GM11168 (cell line): ENCODE measurements around the gene AHRR.
"Not testable (repeated sequence)": the region's sequence is repeated elsewhere in the genome, so short reads cannot be mapped to it uniquely, and the experiment has no call there.

ENCODE experiments used
- in situ Hi-C: fragments of 300-500 bp; cut with MboI; formaldehyde crosslinking; loops from one replicate; pipeline ENCODE4 v1.12.0; 2022; ENCODE audit warnings: low sequenced_read_pairs; ENCODE audit not compliant: unreplicated experiment

Gene AHRR

DNA sequence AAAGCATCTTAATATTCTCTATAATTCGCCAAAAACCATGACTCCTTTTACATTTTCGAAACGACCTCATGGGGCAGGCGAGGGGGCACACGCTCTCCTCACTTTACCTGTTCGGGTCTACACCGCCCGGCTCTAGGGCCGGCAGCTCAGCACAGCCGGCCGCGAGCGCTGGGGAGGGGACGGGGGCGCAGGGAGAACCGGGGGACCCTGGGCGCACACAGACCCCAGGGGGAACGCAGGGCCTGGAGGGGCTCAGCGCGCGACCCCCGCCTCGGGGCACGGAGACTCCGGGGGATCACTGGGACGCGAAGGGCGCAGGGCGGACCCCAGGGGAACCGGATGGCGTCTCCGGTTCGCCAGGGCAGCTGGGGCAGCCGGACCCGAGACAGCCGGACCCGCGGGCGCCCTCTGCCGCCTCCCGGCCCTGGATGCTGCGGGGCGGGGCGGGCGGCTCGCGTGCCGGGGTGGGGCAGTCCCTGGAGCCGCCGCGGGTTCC lies at the start of gene AHRR:
Gene AHRR, plus strand, starts transcription at position 485 of the 496 bp plus-strand sequence. CDS start 22,189 bp downstream, outside the sequence.
- in situ Hi-C loops: no loop called here

DNA sequence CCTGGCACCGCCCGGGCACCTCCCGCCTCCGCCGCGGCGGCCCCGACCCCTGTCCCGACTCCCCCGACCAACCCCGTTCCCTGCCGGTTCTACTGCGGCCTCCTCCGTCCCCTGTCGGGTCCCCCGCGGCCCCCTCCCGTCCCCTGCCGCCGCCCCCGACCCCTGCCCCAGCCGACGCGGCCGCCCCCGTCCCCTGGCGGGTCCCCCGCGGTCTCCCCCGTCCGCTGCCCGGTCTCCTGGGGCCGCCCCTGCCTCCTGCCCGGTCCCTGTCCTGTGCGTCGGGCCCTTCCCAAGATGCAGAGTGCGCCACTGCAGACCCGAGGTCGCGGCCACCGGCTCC lies 49.7 kb upstream of the AHRR start:
- in situ Hi-C loops: not testable (repeated sequence)

DNA sequence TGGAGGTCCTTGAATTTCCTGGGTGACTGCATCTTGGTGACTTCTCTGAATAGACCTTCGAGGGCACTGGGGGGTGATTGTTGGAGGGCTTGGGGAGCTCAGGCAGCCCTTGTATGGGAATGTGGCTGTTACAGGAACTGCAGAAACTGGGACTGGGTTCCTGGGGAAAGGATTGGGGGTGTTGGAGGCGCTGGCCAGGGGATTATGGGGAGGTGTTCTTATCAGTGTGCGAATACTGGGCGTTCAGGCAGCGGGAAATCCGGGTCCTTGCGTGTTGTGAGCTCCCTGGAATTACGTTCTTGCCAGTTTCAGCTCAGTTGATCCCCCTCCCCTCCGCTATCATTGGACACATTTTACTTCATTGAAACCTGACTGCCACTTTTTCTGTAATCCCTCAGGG lies 48.4 kb upstream of the AHRR start:
- in situ Hi-C loops: not testable (repeated sequence)

DNA sequence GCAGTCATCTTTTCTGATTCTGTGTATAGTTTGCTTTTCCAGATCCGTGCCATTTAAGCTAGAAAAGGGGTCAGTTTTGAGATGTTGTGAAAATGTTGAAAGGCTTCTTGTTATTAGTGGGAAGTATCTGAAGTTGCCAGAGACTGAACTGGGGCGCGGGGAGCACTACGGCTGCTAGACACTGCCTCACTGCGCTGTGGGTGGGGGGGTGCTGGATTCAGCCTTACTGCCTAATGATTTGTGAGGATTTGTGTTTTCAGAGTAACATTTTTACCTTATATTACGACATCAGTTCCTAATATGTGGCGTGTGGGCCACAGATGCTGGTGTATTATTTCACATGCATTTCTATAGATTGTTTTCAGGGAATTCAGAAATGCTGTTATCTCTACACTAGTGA lies 48.0 kb upstream of the AHRR start:
- in situ Hi-C loops: not testable (repeated sequence)

DNA sequence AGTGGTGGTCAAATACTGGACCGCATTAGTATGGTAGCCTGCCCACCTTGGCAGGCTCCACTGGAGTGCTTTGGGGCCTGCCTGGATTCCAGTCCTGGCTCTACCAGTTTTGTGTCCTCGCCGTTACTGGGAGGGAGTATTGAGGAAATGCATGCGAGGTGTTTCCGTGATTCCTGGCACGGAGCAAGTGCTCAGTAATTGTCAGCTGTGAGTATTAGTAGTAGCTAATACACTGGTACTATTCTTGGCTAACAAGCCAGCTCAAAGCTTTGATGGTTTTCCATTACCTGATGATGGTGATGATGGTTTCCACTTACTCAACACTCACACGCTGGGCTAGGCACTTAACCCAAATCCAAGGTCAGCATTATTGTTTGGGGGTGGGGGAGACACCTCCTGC lies 47.2 kb upstream of the AHRR start:
- in situ Hi-C loops: not testable (repeated sequence)

DNA sequence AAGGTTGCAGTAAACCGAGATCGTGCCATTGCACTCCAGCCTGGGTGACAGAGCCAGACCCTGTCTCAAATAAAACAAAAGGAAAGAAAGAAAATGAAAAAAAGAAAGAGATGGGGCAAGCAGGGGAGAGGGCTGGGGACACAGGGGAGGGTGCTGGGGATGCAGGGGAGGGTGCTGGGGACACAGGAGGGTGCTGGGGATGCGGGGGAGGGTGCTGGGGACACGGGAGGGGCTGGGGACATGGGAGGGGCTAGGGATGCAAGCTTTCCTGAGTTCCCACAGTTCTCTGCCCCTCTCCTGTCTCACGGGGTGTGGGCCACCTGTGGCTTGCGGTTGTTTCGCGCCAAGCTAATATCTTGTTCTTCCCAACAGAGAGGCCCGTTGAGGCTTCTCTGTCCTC lies 42.9 kb upstream of the AHRR start:
- in situ Hi-C loops: no loop called here

DNA sequence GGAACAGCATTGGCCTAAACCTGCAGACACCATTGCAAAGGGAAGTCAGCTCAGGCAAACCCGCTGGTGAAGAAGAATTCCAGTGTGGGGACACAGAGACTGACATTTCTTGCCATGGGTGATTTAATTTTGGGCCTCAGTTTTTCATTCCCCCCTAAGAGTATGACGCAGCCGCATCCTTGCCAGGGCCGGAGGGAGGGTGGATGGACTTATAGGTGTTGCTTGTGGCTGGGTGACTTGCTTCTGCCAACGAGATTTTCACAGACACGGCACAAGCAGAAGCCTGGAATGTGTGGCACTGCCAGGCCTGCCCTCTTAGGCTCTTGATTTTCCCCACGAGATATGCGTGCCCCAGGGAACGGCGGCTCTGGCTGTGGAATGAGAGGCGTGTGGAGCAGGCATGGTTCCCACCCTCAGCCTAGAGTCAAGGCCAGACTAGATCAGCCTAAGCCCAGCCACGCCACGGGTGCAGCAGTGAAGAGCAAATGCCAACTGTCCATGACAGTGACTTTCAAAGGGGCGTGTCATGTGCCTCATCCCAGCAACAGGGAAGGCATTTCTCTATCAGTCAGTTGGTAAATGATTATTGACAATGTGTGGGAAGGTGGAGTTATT lies 42.4 kb upstream of the AHRR start:
- in situ Hi-C loops: not testable (repeated sequence)

DNA sequence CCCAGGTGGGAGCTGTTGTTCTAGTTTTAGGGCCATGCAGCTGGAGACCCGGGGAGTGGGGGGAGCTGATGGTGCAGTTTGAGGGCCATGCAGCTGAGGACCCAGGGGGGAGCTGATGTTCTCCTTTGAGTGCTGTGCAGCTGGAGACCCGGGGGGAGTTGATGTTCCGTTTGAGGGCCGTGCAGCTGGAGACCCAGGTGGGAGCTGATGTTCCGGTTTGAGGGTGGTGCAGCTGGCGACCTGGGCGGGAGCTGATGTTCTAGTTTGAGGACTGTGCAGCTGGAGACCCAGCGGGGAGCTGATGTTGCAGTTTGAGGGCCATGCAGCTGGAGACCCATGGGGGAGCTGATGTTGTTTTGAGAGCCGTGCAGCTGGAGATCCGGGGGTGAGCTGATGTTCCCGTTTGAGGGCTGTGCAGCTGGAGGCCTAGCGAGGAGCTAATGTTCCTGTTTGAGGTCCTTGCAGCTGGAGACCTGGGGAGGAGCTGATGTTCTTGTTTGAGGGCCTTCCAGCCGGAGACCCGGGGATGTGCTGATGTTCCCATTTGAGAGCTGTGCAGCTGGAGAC lies 35.4 kb upstream of the AHRR start:
- in situ Hi-C loops: no loop called here

DNA sequence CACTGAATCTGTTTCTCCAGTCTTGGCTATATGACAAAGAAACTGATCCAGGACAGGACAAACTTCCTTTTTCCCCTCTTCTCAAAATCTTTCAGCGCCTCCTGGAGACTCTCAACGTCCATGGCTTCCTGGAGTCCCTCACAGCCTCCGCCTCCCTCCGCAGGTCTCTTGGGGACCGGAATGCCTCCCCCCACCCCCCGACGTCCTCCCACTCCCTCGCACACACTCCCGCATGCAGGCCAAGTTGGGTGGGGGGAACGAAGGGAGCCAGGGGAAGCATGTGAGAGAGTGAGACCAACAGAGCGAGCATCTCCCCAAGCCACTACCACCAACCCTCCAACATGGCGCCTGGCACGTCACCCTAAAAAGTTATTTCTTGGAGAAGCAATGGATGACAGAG lies 31.3 kb upstream of the AHRR start:
- in situ Hi-C loops: not testable (repeated sequence)

DNA sequence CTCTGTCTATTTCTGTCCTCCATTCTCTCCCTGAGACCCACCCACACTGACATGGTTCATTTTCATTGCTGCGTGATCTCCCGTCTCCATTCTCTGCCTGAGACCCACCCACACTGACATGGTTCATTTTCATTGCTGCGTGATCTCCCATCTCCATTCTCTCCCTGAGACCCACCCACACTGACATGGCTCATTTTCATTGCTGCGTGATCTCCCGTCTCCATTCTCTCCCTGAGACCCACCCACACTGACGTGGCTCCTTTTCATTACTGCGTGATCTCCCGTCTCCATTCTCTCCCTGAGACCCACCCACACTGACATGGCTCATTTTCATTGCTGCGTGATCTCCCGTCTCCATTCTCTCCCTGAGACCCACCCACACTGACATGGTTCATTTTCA lies 30.2 kb upstream of the AHRR start:
- in situ Hi-C loops: not testable (repeated sequence)

DNA sequence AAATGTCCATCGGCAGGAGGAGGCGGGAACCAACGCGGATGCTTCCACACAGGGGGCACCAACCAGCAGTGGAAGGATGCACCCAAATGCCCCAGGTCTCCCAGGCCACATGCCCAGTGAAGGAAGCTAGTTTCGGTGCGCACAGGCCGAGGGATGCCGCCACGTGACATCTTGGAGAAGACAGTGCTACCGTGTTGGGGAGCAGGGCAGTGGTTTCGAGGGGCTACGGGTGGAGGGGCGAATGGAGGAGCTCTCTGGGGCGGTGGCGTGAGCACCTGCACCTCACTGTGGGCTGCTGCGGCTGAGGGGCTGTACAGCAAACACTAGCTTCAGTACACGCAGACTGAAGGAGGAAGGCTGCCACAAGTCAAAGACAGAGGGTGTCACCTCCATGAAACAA lies 26.7 kb upstream of the AHRR start:
- in situ Hi-C loops: loop anchor here (5.0 kb wide), 1 partner anchor 1313 kb away; no protein-coding TSS in a partner anchor

DNA sequence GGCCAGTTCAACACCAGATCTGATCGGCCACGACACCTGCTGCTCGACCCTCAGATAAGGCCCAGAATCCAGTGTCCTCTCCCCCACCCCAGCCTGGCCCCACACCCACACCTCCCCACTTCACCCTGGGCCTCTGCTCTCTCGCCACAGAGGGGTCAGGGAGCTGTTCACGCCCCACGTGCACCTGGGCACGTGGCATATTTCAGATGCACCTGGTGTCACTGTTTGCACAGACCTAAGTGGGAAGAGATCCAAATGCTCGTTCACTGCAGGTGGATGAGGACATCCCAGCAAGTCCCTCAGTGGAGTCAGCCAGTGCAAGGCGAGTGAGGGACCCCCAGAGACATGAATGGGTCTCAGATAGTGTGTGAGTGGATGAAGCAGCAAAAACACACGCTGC lies 25.3 kb upstream of the AHRR start:
- in situ Hi-C loops: loop anchor here (5.0 kb wide), 1 partner anchor 1311 kb away; no protein-coding TSS in a partner anchor

DNA sequence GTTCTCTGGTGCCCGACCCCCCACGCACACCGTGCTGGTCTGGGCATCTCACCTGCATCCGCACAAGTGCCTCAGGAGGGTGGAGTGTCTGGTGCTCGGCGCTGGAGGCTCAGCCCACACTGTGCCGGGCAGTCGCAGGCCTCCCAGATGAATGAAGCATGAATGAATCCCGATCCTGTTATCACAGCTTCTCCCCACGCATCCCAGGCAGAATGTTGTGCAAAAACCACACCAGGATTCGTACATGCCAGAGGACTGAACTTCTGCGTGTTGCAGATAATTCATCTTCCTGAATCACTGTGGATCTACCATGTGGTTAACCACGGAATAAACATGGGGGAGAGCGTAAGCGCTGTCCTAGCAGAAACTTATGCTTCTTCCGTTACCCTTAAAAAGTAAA lies 24.6 kb upstream of the AHRR start:
- in situ Hi-C loops: loop anchor here (5.0 kb wide), 1 partner anchor 1310 kb away; no protein-coding TSS in a partner anchor

DNA sequence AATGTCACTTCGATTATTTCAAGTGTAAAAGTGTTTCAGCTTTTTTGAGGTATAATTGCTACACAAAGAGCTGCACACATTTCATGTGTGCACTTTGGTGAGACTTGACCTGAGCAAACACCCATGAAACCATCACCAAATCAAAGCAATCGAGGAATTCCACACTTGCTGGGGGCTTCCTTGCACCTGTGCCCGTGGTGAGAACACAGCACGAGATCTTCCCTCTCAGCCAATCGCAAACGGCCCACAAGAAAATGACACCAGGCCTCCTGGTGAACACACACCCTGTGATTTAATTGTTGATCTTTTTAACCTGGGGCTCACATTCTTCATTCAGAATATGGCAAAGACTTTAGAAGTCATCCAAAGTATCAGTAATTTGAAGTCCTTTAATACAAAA lies 24.1 kb upstream of the AHRR start:
- in situ Hi-C loops: loop anchor here (5.0 kb wide), 1 partner anchor 1310 kb away; no protein-coding TSS in a partner anchor

DNA sequence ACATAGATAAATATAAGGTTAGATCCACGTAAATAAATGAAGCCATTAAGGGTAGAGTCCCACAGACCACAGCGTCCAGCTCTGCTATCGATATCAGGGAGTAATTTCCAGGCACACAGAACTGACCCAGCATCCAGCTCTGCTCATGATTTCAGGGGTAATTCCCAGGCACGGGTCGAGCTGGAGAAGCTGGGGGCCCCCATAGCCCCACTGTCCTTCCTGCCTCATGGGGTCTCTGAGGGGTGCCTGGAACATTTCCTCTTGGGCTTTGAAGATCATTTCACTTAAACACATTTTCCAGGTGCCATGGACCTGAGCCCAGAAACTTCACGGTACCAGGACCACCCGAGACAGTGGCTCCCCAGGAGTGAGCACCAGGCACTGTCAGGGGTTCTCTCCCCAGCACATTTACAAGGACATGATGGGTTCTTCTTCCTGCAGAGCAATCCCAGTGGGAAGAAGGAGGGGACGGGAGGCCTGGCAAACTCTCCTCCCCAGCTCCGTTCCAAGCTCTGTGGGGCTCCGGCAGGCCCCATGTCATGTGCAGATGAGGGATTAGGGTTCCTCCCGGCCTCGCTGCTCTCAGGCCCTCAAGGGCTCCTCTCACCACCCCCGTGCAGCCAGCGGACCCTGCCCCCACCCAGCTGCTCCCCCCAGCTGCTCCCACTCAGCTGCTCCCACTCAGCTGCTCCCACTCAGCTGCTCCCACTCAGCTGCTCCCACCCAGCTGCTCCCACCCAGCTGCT lies 23.4 kb upstream of the AHRR start:
- in situ Hi-C loops: loop anchor here (5.0 kb wide), 1 partner anchor 1309 kb away; no protein-coding TSS in a partner anchor

DNA sequence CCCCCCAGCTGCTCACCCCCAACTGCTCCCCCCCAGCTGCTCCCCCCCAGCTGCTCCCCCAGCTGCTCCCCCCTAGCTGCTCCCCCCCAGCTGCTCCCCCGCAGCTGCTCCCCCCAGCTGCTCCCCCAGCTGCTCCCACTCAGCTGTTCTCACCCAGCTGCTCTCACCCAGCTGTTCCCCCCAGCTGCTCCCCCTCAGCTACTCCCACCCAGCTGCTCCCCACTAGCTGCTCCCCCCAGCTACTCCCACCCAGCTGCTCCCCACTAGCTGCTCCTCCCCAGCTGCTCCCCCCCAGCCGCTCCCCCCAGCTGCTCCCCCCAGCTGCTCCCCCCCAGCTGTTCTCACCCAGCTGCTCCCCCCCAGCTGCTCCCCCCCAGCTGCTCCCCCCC lies 22.8 kb upstream of the AHRR start:
- in situ Hi-C loops: loop anchor here (5.0 kb wide), 1 partner anchor 1309 kb away; no protein-coding TSS in a partner anchor

DNA sequence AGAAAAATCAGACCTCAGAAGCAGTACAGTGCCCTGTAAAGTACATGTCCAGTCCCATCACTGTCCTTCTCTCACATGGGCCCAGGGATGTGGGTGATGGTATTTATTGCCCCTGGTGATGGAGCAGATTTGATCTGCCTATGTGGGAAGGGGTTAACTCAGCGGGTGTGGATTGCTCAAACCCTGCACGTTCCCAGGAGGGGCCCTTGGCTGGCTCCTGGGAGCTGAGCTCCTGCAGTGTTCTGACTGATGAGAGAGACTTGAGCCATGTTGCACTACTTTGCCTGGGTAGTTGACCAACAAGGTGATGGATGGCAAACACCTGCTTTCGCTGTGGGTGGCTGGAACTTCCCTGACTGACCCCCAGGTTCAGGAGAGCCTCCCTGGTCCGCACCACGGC lies 21.6 kb upstream of the AHRR start:
- in situ Hi-C loops: loop anchor here (5.0 kb wide), 1 partner anchor 1307 kb away; no protein-coding TSS in a partner anchor

DNA sequence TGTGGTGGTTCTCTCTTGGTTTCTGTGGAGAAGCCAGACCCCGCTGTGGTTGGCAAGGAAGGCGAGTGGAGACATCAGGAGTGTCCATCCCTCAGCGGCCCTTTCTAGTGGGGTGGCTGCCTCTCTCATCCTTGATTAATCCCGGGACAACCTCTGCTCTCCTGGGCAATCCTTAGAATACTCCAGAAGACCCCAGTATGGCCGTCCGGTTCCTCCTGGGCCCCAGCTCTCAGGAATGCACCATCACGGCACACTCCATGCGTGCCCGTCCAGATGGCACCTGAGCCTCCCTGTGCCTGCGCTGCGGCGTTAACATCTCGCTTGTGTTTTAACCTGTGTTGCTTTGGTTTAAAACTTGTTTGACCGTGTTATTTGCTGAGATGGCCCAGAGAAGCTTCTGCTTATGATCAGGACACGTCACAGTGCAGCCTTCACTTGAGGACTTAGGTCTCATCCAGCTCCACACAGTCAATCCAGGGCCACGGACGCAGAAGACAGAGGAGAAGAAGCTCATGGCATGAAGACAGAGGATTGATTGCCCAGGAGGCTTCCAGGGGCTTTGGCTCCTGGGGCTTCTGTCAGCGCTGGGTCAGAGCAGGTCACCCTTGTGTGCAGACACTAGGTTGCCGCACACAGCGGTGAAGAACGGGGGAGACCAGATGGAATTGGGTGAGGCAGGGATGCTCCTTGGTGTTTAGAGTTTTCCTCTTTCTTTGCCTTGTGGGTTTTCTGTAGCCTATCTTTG lies 20.7 kb upstream of the AHRR start:
- in situ Hi-C loops: not testable (repeated sequence)

DNA sequence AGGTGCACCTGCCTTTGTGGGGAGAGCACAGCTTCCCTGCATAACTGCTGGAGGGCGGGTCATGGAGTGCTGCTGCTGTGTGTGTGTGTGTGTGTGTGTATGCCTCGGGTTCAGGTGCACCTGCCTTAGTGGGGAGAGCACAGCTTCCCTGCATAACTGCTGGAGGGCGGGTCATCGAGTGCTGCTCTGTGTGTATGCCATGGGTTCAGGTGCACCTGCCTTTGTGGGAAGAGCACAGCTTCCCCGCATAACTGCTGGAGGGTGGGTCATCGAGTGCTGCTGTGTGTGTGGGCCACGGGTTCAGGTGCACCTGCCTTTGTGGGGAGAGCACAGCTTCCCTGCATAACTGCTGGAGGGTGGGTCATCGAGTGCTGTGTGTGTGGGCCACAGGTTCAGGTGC lies 19.1 kb upstream of the AHRR start:
- in situ Hi-C loops: not testable (repeated sequence)

DNA sequence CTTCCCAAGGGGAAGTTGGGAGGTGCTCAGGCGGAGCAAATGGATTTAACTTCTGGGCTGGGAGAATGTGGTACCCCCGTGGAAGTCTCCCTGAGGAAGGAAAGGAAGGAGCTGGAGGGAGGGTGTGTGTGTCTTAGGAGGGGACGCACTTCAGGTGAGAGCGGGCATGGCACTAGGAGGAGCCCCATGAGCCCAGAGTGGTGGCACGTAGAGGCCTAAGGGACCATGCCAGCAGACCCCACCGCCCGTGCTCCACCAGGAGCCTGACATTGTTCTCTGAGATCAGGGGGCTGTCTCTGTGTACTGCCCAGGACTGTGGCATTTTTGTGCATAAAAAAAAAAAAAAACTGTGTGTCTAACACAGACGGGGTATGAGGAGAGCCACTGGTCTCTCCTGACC lies 18.5 kb upstream of the AHRR start:
- in situ Hi-C loops: no loop called here
